HG03280 (cell line): ENCODE results near the gene SPIN2A.
"Not testable (repeated sequence)": the region's sequence is repeated elsewhere in the genome, so short reads cannot be mapped to it uniquely, and the experiment has no call there.

Source experiments
- ATAC-seq: cut with Tn5 transposase; IDR thresholded peaks from one replicate; pipeline ENCODE4 v1.9.1; 2021; ENCODE audit warnings: mild to moderate bottlenecking, moderate library complexity; ENCODE audit not compliant: unreplicated experiment

The SPIN2A gene

GRCh38 chrX:57103489-57103888 is 33.7 kb downstream of the SPIN2A start:
- no peak for ATAC-seq

- ATAC-seq = not testable (repeated sequence)
Measured at GRCh38 chrX:57102918-57103317, 34.3 kb downstream of the SPIN2A start.
